Adrenal gland (tissue), 12 donors: Measurements from ENCODE around the gene KRTAP9-4. TPM values are rescaled to one million over a fixed set of nuclear protein-coding genes. Genes with fewer than 3 reads are reported as not detected.
"Not testable (repeated sequence)": the region's sequence is repeated elsewhere in the genome, so short reads cannot be mapped to it uniquely, and the experiment has no call there.

Source experiments
- DNase-seq, 7 donors: peaks; one replicate each; pipeline ENCODE4 v3.0.0-alpha.2; 2019 to 2020
- H3K27ac ChIP-seq, 5 donors: fragments of 200-600 bp; sonication (generic) in 4 of 5; 1 replicate in 3 of 5; 2 replicates in 2 of 5; pipeline versions ENCODE4 v1.5.1 to v1.8.0; 2016 to 2020; ENCODE audit warnings: mild to moderate bottlenecking in 1 of 5
- H3K27me3 ChIP-seq: fragments of 200-600 bp; 2 replicates; pipeline ENCODE4 v1.8.0; 2021
- H3K36me3 ChIP-seq, 2 donors: fragments of 200-600 bp; replicated peaks in 1 of 2; 1 replicate in 1 of 2; 2 replicates in 1 of 2; pipeline versions ENCODE4 v1.5.1 to v1.8.0; 2018 to 2022
- H3K4me1 ChIP-seq, 2 donors: fragments of 200-600 bp; replicated peaks in 1 of 2; 1 replicate in 1 of 2; 2 replicates in 1 of 2; pipeline versions ENCODE4 v1.5.1 to v1.8.0; 2018 to 2021
- H3K4me3 ChIP-seq, 4 donors: fragments of 200-600 bp; sonication (generic) in 3 of 4; one replicate each; pipeline ENCODE4 v1.5.1; 2016 to 2018
- H3K9me3 ChIP-seq, 3 donors: fragments of 200-600 bp; sonication (generic) in 1 of 3; replicated peaks in 1 of 3; 1 replicate in 2 of 3; 2 replicates in 1 of 3; pipeline versions ENCODE4 v1.5.1 to v1.8.0; 2016 to 2021
- POLR2A ChIP-seq, 2 donors: fragments of 450-650 bp; IDR thresholded peaks; one replicate each; pipeline ENCODE4 v1.6.1; 2017; ENCODE audit warnings: antibody characterized with exemption in 2 of 2, mild to moderate bottlenecking in 2 of 2, moderate library complexity in 1 of 2
- WGBS, 4 donors: extraction: QIAGEN DNeasy Blood & Tissue Kit in 2 of 4; methylation state at CpG; one replicate each; pipeline versions ENCODE4 v1.1.5 to v1.1.7; 2013 to 2017; 5-methylcytosine and 5-hydroxymethylcytosine counted together
- intact Hi-C, 2 donors: fragments of 100-400 bp; cut with DNase I; formaldehyde crosslinking; loops; one replicate each; pipeline versions ENCODE4 v1.14.1 to v1.15.0; 2022 to 2023
- polyA plus RNA-seq, 3 donors: library from polyadenylated mRNA; stranded (reverse); fragments of 200-250 nt in 2 of 3; fragments of 350-450 nt in 1 of 3; fragmentation: Illumina TruSeq in 1 of 3; extraction: RNeasy Lipid Tissue Mini Kit (QIAGEN cat#74804) in 1 of 3; gene quantifications; one replicate each; pipeline ENCODE4 v1.2.3, GENCODE V29; 2013 to 2014
- total RNA-seq, 9 donors: library from RNA; depleted of rRNA in 4 of 9; stranded (reverse); fragments of >200 nt in 4 of 9; fragments of 120-200 nt in 1 of 9; fragmentation: NEBNext Ultra II Directional in 1 of 9; extraction: Animal tissue kit (Norgen Biotek cat#: 25700) in 1 of 9; gene quantifications; one replicate each; pipeline versions ENCODE4 v1.1.0 to v1.2.4, GENCODE V29; 2013 to 2023
- TF ChIP-seq, protein P1 (sequence below), 6 experiments: fragments of 450-650 bp in 4 of 6; fragments of 200-600 bp in 2 of 6; sonication (generic) in 1 of 6; IDR thresholded peaks; 1 replicate in 5 of 6; 2 replicates in 1 of 6; pipeline versions ENCODE4 v1.5.1 to v1.8.0; 2016 to 2021; ENCODE audit warnings: antibody characterized with exemption in 6 of 6, mild to moderate bottlenecking in 2 of 6, moderate library complexity in 1 of 6
- donor health status: healthy with polysubstance abuse.
- donor health status: Bipolar disorder and iron deficiency.
- donor health status: DM: yes; HTN: yes; CAD: no.
- donor health status: DM: no; HTN: no; CAD: no.
- donor health status: DM: no; HTN: no; CAD: no.
- donor health status: DM: yes; HTN: yes; CAD: no.

KRTAP9-4 gene
- total and polyA plus RNA-seq, 12 donors: not detected

- H3K36me3 ChIP-seq, H3K27me3 ChIP-seq, DNase-seq, H3K9me3 ChIP-seq, H3K4me1 ChIP-seq, intact Hi-C loops, H3K27ac ChIP-seq, H3K4me3 ChIP-seq: not testable (repeated sequence)
- 20 to 55% (median 47%) methylated on average over 1 to 3 of the region's 3 CpGs for WGBS, 4 donors
Observed at GRCh38 chr17:41237949-41238437, 11.5 kb upstream of the KRTAP9-4 start, which contains the start of gene KRTAP9-8. TSS of gene KRTAP9-8 (plus strand) at chr17:41237999. CDS start at chr17:41238052, 53 bp downstream.

DNA sequence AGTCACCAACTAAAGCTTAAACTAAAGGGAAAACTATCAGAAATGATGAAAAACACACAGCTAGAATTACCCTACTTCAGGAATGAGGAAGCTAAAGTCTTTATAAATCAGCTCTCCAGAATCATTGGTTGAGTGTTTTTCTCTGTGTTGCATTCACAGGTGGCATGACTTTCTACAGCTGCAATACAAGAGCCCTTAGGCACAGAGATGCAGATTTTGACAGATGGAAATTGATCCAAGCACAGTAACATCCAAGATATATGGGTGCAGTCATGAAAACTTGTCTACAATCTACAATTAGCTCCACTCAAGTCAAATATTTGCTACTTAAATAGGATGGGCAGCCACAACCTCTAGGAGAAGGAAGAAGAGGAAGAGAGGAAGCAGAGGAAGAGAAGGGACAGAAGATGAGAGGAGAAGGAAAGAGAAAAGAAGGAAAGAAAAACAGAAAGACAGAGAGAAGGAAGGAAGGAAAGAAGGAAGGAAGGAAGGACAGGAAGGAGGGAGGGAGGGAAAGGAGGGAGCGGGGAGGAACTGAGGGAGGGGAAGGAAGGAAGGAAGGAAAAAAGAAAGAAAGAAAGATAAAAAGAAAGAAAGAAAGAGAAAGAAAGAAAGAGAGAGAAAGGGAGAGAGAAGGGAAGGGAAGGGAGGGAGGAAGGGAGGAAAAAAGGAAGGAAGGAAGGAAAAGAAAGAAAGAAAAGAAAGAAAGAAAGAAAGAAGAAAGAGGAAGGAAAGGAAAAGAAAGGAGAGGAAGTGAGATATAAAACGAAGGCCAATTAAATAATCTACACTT, 2.3 kb upstream of the KRTAP9-4 start:
- intact Hi-C loops, H3K9me3 ChIP-seq, DNase-seq, H3K36me3 ChIP-seq, H3K27ac ChIP-seq, H3K27me3 ChIP-seq, H3K4me3 ChIP-seq, H3K4me1 ChIP-seq: not testable (repeated sequence)
- 44 to 56% (median 46%) methylated on average over 2 of the region's 2 CpGs for WGBS, 4 donors

DNA sequence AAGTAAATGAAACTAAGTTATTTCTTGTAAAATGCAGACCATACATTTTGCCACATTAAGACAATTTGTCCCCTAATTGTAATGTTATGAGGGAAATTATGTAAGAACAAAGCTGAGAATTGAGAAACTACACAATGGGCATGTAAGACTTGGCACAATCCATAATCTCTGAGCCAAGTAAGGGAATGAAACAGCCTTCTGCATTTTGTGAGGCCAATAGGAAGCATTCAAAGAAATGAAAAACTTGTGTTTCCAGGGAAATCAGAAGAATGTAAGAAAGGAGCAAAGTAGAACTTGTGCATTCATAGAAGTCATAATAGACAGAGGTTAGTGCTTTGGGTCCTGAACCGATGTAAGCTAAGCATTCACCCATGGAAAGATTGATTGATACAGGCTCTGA, 1.8 kb downstream of the KRTAP9-4 start:
- no peaks in the 10 kb centered on the region for H3K4me1 ChIP-seq
- H3K36me3 ChIP-seq: no peaks in the 10 kb centered on the region
- H3K9me3 ChIP-seq: no peaks in the 10 kb centered on the region
- 82 to 91% (median 88%) methylated on average over 1 of the region's 1 CpG for WGBS, 4 donors
- DNase-seq: no peak
- no peak overlapping the region for H3K27ac ChIP-seq
- intact Hi-C loops: no loop called here
- H3K4me3 ChIP-seq: no peak overlapping the region
- TF ChIP-seq, protein P1, sequence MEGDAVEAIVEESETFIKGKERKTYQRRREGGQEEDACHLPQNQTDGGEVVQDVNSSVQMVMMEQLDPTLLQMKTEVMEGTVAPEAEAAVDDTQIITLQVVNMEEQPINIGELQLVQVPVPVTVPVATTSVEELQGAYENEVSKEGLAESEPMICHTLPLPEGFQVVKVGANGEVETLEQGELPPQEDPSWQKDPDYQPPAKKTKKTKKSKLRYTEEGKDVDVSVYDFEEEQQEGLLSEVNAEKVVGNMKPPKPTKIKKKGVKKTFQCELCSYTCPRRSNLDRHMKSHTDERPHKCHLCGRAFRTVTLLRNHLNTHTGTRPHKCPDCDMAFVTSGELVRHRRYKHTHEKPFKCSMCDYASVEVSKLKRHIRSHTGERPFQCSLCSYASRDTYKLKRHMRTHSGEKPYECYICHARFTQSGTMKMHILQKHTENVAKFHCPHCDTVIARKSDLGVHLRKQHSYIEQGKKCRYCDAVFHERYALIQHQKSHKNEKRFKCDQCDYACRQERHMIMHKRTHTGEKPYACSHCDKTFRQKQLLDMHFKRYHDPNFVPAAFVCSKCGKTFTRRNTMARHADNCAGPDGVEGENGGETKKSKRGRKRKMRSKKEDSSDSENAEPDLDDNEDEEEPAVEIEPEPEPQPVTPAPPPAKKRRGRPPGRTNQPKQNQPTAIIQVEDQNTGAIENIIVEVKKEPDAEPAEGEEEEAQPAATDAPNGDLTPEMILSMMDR (IDR thresholded peaks at IDR 0.05): no peak
- no peak for TF ChIP-seq POLR2A (IDR thresholded peaks at IDR 0.05)
- peaks cover 12% of the 10 kb centered on the region for H3K27me3 ChIP-seq

DNA sequence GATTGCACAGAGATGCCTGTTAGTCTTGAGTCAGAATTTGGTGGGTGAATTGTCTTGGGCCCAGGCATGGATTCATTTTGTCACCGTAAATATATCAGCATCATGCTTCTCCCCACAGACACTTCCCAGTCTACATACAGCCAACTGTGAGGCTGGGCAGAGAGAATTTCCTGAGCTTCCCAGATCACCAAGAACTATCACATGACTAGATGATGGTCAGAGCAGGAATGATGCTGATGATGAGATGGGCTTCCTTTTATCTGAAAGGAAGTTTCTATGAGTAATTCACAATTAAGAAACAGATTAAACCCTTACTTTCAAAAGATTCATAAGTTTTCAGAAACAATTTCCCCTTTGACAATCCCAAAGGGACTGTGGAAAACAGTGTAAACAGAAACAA, 5.4 kb downstream of the KRTAP9-4 start:
- intact Hi-C loops: no loop called here
- WGBS, 4 donors: 0 to 62% (median 21%) methylated on average over 1 of the region's 1 CpG
- no peak for DNase-seq

DNA sequence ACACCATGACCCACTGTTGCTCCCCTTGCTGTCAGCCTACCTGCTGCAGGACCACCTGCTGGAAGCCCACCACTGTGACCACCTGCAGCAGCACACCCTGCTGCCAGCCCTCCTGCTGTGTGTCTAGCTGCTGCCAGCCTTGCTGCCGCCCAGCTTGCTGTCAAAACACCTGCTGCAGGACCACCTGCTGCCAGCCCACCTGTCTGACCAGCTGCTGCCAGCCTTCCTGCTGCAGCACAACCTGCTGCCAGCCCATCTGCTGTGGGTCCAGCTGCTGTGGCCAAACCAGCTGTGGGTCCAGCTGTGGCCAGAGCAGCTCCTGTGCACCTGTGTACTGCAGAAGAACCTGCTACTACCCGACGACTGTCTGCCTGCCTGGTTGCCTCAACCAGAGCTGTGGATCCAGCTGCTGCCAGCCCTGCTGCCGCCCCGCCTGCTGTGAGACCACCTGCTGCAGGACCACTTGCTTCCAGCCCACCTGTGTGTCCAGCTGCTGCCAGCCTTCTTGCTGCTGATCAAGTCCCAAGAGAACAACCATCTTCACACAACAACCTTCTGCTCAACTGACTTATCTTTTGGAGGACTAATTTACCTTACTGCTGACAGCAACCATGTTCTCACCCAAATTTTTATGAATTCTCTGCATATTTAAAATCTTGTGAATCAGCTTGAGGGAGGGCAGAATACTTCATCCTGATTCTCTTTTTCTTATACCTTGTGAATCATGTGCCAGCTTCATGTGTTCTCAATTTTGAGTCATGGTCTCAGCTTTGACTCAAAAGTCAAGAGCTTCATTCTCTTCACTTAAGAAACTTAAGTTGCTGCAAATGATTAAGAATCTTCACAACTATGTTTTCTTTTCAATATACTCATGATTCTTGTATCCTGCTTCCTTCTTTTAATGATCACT, 6.1 kb downstream of the KRTAP9-4 start, which contains the start of gene KRTAP9-9:
KRTAP9-9 (plus strand) TSS at position 4 of the 910 bp plus-strand sequence.
- H3K4me1 ChIP-seq, intact Hi-C loops, H3K9me3 ChIP-seq, DNase-seq, H3K4me3 ChIP-seq, H3K27ac ChIP-seq, H3K36me3 ChIP-seq: not testable (repeated sequence)
- WGBS, 4 donors: 64 to 88% (median 83%) methylated on average over 3 to 5 of the region's 5 CpGs; no CpG with 5 or more reads in 1 of the 4 donors
- H3K27me3 ChIP-seq: peaks cover 18% of the 10 kb centered on the region

More for the DNA sequence above, 5.4 kb downstream of the KRTAP9-4 start:
- Histone ChIP-seq H3K4me1 (no peaks in the 10 kb centered on the region), H3K27ac (no peak overlapping the region), H3K27me3 (peaks cover 18% of the 10 kb centered on the region), H3K36me3 (no peaks in the 10 kb centered on the region), H3K4me3 (no peak overlapping the region), H3K9me3 (no peaks in the 10 kb centered on the region)
- TF ChIP-seq, protein P1 (IDR thresholded peaks at IDR 0.05): no peak
- TF ChIP-seq POLR2A (IDR thresholded peaks at IDR 0.05): no peak
